Activated CD4-positive, alpha-beta T cell treated with anti-CD3 and anti-CD28 coated beads, Interleukin-2, Interleukin-4, amounts not matched to agents 100 ng/mL and 50 ng/mL, durations not matched to agents 16 hours and 8 hours (primary cell): ENCODE data around the gene WDFY2.
"Not testable (repeated sequence)": the region's sequence is repeated elsewhere in the genome, so short reads cannot be mapped to it uniquely, and the experiment has no call there.

Source experiments
- DNase-seq: peaks from one replicate; pipeline ENCODE4 v3.0.0-alpha.2; 2020; ENCODE audit warnings: low spot score

WDFY2 gene

DNA sequence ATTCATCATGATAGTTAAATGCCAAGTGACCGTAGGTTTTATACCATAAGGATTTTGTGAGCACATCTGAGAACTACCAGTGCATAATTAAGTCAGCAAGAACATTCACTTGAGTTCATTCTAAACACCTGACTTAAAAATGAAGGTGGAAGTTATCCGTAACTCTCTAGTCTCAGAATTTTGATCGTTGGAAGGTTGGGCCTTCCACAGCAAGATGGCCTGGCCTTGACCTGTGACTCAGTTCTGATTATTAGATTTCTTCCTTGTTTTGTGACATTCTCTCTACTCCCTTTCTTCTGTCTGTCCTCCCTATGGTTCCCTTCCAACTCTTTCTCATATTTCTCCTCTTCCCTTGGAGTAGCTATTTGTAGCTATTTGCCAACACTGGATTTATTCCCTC is 20.0 kb upstream of the WDFY2 start:
- no peak for DNase-seq

DNA sequence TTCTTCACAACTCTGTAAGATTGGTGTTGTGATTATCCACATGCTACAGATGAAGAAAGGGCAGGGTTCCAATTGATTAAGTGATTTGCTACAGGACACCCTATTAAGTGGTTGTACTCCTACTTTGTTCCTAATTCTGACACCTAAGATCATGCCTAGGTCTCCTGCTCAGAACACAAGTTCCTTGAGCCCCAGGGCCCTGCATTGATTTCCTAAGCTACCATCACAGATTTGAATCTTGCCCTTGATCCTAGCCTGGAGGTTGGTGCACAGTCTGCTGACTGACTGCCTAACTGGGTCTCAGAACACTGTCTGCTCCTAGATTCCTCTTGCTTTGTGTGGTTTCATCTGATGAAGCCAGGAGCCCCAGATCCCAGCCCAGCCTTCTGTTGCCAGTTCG is 19.6 kb upstream of the WDFY2 start:
- no peak for DNase-seq

DNA sequence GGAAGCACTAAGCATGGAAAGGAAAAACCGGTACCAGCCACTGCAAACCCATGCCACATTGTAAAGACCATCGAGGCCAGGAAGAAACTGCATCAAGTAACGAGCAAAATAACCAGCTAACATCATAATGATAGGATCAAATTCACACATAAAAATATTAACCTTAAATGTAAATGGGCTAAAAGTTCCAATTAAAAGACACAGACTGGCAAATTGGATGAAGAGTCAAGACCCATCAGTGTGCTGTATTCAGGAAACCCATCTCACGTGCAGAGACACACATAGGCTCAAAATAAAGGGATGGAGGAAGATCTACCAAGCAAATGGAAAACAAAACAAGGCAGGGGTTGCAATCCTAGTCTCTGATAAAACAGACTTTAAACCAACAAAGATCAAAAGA is 15.3 kb upstream of the WDFY2 start:
- DNase-seq, result not testable (repeated sequence)

DNA sequence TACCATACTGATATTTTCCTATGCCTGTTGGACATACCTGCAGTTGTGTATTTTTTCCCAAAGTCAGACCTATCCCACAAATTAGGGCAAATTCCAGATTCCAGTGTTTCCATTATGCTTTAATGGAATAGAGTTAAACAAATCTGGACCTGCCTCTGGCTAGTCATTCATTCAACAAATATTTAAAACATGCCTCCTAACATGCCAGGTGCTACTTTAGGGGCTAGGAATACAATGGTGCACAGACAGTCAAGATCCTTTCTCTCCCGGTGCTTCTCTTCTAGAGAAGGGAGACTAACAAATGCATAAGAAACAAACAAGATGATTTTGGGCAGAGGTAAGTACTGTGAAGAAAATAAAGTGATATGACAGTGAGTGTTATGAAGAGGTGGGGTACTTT is 7.5 kb upstream of the WDFY2 start:
- DNase-seq, result no peak

DNA sequence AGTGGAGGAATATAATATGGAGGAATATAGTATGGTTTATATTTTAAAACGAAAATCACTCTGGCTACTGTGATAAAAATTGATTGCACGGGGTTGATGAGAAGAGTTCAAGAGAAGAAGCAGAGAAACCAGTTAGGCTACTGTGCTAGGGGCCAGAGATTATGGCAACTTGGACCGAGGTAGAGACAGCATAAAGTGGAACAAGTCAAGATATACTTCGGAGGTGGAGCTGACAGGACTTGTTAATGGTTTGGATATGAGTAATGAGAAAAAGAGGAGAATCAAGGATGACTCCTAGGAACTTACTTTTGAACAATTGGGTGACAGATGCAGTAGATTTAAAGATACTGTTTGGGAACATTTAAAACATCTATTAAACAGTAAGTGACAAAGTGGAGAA is 6.6 kb upstream of the WDFY2 start:
- no peak for DNase-seq

DNA sequence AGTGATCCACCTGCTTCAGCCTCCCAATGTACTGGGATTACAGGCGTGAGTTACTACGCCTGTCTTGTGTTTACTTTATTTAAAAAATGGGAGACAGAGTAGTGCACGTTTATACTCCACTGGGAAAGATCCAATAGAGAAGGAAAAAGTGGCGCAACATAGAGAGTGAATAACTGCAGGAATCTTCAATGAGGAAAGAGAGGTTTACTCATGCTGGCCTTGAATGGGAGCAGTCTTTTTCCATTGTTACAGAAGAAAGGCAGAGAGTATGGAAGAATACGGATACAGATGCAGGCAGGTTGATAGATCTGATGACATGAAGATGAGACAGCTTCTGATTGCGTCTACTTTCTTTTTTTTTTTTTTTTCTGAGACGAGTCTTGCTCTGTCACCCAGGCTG is 4.6 kb upstream of the WDFY2 start:
- no peak for DNase-seq

DNA sequence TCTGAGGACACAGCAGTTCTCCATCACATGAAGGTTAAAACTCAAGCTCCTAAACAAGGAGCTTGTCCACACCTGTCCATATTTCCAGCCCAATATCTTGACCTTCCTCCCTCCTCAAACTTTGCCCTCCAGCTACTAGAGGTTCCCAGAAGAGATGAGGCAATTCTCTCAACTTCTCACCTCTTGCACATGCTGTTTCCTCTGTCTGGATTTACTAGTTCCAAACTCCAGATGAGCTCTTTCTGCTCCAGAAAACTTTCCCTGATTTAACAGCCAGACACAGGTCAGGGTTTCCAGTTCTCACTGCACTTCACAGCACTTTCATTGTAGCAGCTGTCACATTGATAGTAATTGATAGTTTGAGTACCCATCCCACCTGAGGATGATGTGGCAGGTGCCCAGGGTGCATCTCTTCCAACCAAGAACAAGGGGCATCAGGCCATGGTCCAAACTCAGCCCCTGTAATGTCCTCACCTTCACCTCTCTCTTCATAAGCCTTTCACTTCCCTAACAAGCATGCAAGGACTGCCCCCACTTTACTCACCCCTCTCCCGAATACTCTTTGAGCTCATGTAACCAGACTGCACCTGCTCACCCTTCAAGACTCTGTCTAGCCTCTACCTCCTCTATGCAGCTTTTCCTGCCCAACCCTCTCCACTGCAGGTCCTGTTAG is 3.0 kb upstream of the WDFY2 start:
- no peak for DNase-seq

DNA sequence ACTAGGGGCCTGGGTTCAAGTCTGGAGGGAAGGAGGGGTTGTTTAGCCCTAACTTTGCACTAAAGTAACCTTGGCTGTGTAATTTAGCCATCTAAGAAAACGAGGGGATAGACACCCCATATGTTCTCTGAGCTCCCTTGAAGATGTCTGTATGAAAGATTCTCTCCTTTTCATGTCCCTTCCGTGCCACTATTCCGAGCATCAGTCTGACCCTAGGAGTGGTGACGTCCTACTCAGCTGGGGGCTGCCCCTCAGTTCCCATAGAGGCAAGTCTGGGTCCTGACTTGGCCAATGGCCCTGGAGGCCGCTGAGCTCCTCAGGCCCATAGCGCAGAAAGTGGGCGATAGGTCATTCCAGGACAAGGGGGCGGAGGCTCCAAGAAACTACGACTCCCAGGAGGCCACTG is 790 bp upstream of the WDFY2 start:
- DNase-seq, result no peak

DNA sequence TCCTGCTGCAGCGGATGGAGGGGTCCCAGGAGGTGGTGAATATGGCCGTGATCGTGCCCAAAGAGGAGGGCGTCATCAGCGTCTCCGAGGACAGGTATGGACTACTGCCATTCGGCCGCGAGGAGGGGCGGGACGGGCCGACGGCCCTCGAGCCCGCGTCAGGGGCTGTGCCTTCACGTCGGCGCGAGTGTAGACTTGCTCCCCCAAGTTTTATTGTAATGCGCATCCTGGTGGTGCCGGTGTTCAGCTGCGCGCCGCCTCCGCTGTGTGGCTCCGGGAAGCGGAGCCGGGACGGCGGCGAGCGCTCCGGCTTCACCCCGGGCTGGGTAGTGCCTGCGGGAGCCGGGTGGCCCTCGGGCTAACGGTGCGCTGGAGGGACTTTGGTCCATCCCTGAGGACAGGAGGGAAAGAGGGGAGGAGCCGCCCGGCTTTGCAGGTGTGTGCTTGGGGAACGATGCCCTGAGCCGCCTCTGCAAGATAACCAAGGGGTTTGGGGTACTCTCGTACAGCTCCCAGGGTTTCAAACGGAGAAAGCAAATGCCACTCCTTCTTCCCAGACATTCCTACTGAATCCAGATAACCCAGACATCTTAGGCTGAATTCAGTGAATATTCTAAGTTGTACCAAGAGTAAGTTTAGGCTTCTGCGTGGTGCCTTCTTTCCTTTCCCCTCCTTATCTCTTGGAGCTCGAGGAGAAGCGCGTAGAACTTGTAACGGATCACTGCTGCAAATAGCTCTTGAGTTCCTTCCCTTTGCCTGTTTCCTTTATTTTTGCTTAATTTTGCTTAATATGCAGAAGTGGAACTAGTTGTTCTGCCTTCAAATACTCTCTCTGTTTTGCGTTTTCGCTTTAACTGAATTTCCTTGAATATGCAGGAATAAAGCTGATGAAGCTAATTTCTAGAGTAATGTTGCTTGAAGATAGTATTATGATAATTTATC is 740 bp downstream of the WDFY2 start:
- peak; percentile 68 for DNase-seq

DNA sequence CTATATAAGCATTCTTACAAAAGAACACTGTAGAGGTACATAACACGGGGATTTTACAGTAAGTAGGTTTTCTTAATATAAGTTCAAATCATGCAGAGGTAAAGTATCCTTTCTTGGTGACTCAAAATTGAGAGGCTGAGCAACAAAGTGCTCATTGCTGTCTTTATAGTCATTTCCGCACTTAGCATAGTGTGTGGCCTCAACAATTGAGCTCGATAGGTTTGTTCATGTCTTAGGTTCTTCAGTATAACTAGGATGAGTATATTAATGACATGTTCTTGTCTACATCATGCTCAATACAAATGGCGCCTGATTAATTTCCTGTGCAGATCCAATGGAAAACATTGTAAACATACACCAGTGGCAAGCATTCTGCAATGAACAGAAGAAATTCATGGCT is 1.4 kb downstream of the WDFY2 start:
- DNase-seq, result peak; percentile 71

DNA sequence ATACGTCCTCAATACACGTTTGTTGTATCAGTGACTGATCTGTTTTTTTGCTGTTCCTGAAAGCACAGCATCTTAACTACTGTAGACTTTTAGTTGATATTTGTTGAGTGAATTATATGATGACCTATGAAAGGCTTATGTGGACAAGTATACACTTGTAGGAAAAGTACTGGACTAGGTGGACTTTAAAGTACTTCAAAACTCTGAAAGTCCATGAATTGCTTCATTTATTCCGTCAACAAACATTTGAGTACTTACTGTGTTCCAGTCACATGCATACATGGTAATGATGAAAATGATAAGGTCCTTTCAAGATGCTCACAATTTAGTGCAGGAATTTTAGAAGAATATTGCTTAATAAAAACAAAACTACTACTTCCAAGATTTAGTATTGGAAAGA is 3.1 kb downstream of the WDFY2 start:
- no peak for DNase-seq

DNA sequence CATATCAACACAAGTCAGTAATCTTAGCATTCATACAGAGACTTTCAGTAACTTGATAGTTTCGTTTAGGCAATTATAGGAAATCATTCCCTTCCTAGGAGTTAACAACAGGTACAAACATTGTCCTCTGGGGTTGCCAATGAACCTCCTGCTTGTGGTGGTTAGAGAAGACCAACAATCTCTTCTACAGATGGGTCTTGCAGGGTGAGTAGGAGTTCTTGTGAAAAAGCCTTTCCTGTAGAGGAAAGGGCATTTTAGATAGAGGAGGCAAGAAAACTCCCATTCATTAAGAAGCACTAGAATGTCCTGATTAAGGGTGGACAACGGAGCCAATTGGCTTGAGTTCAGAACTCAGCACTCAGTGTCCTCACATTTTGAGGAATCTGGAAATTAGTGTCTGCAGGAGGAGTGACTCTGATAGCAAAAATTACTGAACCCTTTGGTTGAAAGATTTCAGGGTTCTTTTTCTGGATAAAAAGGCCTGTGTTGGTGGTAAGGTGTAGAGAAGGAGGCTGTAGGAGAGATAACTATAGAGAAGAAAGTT is 4.2 kb downstream of the WDFY2 start:
- no peak for DNase-seq

DNA sequence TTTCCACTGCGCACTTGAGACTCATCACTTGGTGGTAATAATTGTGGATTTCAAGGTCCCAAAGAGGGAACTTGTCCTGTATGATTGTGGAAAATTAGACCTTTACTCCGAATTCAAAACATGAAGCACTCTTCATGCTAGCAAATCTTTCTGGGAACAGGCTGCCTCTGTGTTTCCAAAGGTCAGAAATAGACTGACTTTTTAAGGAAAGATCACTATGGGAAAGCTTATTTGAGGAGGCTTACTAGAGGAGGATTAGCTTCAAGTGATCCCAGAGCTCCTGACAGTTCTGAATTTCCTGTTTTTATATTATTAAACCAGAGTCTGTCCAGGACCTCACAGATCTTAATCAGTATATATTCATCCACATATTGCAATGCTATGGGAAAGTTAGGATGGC is 5.5 kb downstream of the WDFY2 start:
- DNase-seq, result no peak

DNA sequence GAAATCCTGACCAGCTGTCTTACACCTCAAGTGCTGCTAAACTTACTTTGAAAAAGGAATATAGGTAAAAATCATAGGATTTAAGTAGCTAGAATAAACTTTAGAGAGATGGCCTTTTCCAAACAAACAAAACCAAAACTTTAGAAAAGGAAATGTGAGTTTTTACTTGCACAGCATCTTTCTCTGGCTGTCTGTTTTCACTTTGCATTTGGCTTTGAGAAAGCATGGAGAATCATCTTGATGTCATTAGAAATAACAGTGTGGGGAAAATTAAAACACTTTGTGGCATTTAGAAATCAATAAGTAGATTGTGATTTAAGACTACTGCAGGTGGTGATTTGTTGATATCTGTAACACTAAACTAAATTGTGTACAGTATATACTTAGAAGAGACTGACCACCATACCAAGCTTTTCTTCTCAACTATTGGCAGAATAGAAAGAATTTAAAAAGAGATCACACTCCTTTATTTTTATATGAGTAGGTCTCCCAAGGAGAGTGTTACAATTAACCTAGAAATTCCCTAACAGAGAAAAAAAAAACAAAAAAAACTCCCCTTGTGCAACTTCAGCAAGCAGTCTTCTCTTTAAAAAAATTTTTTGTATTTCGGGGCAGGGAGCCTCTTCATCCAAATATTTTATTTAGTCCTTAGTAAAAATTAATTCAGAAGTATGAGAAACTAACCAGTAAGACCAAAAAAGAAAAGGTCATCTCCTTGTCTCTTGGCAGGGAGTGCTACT is 6.1 kb downstream of the WDFY2 start:
- no peak for DNase-seq

DNA sequence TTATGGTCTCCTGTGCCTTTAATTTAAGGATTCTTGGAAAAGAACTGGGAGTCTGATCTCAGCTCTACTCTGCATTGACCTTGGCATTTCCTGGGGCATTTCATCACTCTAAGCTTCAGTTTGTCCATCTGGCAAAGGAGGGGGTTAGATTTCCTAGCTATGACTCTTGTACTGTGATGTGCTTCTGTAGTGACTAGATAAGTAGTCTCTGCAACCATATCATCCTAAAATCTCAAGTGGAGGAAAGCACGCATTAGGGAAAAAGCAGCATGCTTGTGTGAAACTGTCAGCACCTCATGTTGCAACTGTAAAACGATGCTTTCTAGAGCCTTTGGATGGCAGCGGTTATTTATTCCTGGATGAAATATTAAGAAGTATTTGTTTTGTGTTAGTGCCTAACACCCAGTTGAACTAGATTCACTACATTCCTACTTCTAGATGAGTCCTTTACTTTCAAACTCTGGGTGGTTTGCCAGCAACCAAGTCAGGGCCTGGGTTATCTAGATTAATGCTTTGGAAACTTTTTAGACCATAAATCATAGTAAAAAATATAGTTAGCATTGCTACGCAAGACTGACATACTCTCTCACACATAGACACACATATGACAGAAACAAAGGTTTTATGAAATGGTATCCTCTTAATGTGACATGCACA is 6.8 kb downstream of the WDFY2 start:
- DNase-seq, result no peak

DNA sequence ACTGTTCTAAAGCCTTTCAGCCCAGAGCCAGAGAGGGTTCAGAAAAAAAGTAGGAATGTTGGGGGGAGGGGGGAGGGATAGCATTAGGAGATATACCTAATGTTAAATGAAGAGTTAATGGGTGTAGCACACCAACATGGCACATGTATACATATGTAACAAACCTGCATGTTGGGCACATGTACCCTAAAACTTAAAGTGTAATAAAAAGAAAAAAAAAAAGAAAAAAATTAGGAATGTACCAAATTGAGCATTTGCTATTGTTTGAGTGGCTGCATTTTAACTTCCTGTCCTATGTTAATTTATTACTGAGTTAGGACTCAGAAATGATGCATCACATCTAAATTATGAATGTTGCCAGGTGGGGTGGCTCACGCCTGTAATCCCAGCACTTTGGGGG is 7.7 kb downstream of the WDFY2 start:
- DNase-seq, result not testable (repeated sequence)

DNA sequence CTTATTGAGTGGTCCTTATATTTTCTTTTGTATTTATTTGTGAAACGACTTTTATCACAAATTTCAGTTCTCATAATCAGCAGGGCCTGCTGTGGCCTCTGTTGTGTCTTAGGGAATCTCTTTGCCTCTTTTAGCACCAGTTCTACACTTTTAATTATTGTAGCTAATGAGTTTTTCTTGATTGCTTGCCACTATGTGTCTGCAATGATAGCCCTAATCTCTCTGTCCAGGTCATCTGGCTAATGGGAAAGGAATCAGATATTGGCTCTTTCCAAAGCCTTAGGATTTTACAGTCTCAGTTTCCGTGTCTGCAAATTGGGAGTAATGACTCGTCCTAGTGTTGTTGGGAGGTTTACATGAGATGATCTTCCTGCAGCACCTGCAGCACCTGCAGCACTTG is 10.2 kb downstream of the WDFY2 start:
- no peak for DNase-seq

DNA sequence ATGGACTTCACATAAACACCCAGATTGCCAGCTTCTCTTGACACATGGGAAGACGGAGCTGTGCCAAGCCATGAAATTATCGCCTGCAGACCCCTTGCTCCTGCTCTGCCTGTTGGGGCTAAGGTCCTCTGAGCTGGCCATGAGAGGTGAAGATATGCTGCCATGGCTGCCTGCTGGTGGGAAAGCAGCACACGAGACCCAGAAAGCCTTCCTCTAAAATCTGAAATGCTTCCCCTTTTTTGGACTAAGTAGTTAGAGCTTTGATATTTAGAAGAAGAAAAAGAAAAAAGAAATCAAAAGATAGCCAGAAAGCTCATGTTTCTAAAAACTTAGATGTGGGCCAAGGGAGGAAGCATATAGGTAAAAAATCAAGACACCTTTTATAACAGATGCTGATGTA is 11.2 kb downstream of the WDFY2 start:
- DNase-seq, result no peak

DNA sequence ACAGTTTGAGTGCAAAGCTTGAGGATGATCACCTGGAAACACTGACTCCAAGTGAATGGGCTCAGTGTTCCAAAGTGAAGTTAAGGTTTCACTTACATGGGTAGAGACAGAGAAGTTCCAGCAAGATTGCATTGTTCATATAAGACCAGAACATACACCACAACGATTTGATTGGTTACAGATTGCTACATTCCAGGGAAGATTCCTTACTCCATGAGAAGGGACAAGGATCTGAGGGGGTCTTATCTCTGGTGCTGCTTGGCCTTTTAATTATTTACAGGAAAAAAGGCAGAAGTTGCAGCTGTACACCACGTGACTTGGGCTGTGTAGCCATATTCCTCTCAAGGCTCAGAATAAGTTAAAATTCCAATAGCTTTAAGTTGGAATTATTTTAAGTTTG is 12.3 kb downstream of the WDFY2 start:
- DNase-seq, result no peak

DNA sequence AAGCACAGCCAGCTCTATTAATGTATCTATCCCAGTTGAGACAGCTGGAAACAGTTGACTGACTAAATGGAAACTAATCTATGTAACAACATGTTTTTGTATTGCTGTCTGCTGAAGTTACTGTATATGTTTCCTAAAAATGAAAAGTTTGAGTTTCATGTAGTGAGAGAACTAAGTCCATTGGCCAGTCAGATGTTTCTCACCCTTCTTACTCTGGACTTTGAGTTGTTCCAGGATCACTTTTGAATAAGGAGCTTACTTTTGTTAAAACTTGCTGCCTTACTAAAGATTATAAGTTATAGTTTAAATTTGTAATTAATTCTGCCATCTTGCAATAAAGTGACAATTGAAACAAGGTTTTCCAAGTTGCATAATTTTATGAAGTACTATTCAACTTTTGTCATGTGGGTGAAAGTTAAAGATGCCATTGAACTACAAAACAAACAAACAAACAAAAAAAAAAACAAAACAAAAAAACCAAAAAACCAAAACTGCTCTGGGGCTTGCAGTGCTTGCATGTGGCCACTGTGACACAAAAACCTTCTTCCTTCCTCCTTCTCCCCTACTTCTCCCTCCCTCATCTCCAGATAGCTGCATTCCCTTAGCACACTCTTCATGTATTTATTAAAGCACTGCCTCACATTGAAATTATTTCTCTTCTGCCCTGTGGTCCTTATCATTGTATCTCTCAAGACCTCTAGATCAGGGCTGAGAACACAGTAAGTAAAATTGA is 15.3 kb downstream of the WDFY2 start:
- no peak for DNase-seq

DNA sequence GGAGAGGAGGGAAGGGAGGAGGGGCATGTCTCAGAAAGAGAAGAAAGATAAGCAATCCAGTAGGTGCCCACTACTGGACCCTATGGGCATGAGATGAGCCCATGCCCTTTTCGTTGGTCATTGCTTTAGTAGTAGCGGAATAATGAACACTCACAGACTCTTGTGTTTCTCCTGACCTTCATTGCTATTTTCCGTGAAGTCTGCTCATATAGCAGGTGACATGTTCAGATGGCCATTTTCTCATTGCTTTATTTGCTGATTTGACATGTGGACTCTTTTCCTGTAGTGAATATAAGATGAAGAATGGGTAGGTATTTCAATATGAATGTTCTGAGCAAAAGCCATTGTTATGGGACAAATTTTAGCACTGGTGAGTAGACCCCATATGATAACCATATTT is 16.4 kb downstream of the WDFY2 start:
- DNase-seq, result no peak
